ENCODE results near the gene CDK5RAP3.
"Not testable (repeated sequence)": the region's sequence is repeated elsewhere in the genome, so short reads cannot be mapped to it uniquely, and the experiment has no call there.

The CDK5RAP3 gene

GRCh38 chr17:47970725-47971499, at the start of gene CDK5RAP3:
TSS of gene CDK5RAP3 (plus strand) at chr17:47971113. CDS start at chr17:47971147, 34 bp downstream.
- peak; percentile 98 for DNase-seq

- no peak for DNase-seq
These were observed 45.9 kb upstream of the CDK5RAP3 start for GRCh38 chr17:47924785-47925677.

- DNase-seq = no peak
These were observed 45.3 kb upstream of the CDK5RAP3 start for GRCh38 chr17:47925678-47925988.

GRCh38 chr17:47927821-47928400, 43.0 kb upstream of the CDK5RAP3 start:
- DNase-seq = no peak

- no peak for DNase-seq
These were observed 42.5 kb upstream of the CDK5RAP3 start for GRCh38 chr17:47928415-47928814.

GRCh38 chr17:47929218-47930000, 41.5 kb upstream of the CDK5RAP3 start:
- no peak for DNase-seq

- DNase-seq = no peak
These were observed 39.1 kb upstream of the CDK5RAP3 start for GRCh38 chr17:47931848-47932247.

- DNase-seq = no peak
These were observed 36.1 kb upstream of the CDK5RAP3 start for GRCh38 chr17:47934856-47935255.

GRCh38 chr17:47935468-47935867, 35.4 kb upstream of the CDK5RAP3 start:
- DNase-seq = not testable (repeated sequence)

GRCh38 chr17:47935961-47936360, 35.0 kb upstream of the CDK5RAP3 start:
- DNase-seq = no peak

- DNase-seq = no peak
These were observed 33.0 kb upstream of the CDK5RAP3 start for GRCh38 chr17:47937941-47938340.

- DNase-seq = peak; percentile 97
These were observed 29.4 kb upstream of the CDK5RAP3 start, which contains the start of gene PNPO for GRCh38 chr17:47941246-47942095. TSS of gene PNPO (plus strand) at chr17:47941571. CDS start at chr17:47941676, 105 bp downstream.

- DNase-seq = no peak
These were observed 28.8 kb upstream of the CDK5RAP3 start for GRCh38 chr17:47942096-47942510.

- DNase-seq = no peak
These were observed 28.3 kb upstream of the CDK5RAP3 start for GRCh38 chr17:47942568-47942967.

GRCh38 chr17:47945080-47945479, 25.8 kb upstream of the CDK5RAP3 start:
- no peak for DNase-seq

- DNase-seq = no peak
These were observed 25.1 kb upstream of the CDK5RAP3 start for GRCh38 chr17:47945529-47946508.

GRCh38 chr17:47946516-47946915, 24.4 kb upstream of the CDK5RAP3 start:
- DNase-seq = no peak

- peak; percentile 90 for DNase-seq
These were observed 23.9 kb upstream of the CDK5RAP3 start for GRCh38 chr17:47946929-47947397.

GRCh38 chr17:47948706-47949196, 22.2 kb upstream of the CDK5RAP3 start:
- DNase-seq = no peak

- DNase-seq = peak; percentile 66
These were observed 21.6 kb upstream of the CDK5RAP3 start for GRCh38 chr17:47949197-47949759.
